ENCODE measurements around the gene NAT16. TPM values are rescaled to one million over a fixed set of nuclear protein-coding genes. Genes with fewer than 3 reads are reported as not detected.

The NAT16 gene
- total and polyA plus RNA-seq, 10 of the 15 experiments (the other 5 are each of a cell fraction or from before 2014, with no cell fraction given), result not detected

- TF ChIP-seq ZNF217 (IDR thresholded peaks at IDR 0.05) (no peak), SIN3A (IDR thresholded peaks at IDR 0.05; ENCODE audit: low read depth, low read length) (no peak), ZBTB11 (CRISPR knock-in tag; IDR thresholded peaks at IDR 0.05) (no peak), SKIL (IDR thresholded peaks at IDR 0.05; ENCODE audit: low read depth, poor library complexity, severe bottlenecking) (no peak), PML (IDR thresholded peaks at IDR 0.05; ENCODE audit: low read length) (no peak), ATF2 (IDR thresholded peaks at IDR 0.05; ENCODE audit: low read length) (no peak), CREM (IDR thresholded peaks at IDR 0.05; ENCODE audit: low read depth) (no peak), E4F1 (IDR thresholded peaks at IDR 0.05; ENCODE audit: borderline replicate concordance, partially characterized antibody) (no peak), PAX8 (IDR thresholded peaks at IDR 0.05) (no peak), ZNF274 (IDR thresholded peaks at IDR 0.05; ENCODE audit: insufficient read depth, insufficient read length) (no peak), MAX (IDR thresholded peaks at IDR 0.05; ENCODE audit: low read depth, low read length) (no peak), CHD1 (IDR thresholded peaks at IDR 0.05; ENCODE audit: low read depth, low read length) (no peak)
Measured at GRCh38 chr7:101162551-101163278, 17.4 kb downstream of the NAT16 start (continued).

All from GM12878 (cell line).